Activated CD8-positive, alpha-beta T cell treated with anti-CD3 and anti-CD28 coated beads for 36 hours (primary cell): ENCODE results near the gene LEF1. TPM values are rescaled to one million over a fixed set of nuclear protein-coding genes. Genes with fewer than 3 reads are reported as not detected.

ENCODE experiments used
- ATAC-seq: fragments of 200-7000 bp; cut with Tn5 transposase; one replicate; pipeline ENCODE4 v1.10.0; 2021; ENCODE audit warnings: mild to moderate bottlenecking, moderate library complexity
- CTCF ChIA-PET: fragments of 350-600 bp; sonication (Branson Sonifier 250); formaldehyde crosslinking; loops from one replicate; lab custom pipeline; 2021; ENCODE audit warnings: antibody characterized with exemption; lab: Charles Lee
- POLR2A ChIA-PET: fragments of 350-600 bp; sonication (Branson Sonifier 250); formaldehyde crosslinking; loops from one replicate; lab custom pipeline; 2021; ENCODE audit warnings: antibody characterized with exemption; lab: Charles Lee
- DNase-seq: peaks from one replicate; pipeline ENCODE4 v3.0.0-alpha.2; 2020
- H3K27ac Mint-ChIP-seq: one replicate; pipeline ENCODE4 v1.8.0; 2021; ENCODE audit warnings: mild to moderate bottlenecking, mixed read lengths
- H3K27me3 Mint-ChIP-seq: one replicate; pipeline ENCODE4 v1.8.0; 2021; ENCODE audit warnings: mixed read lengths
- H3K36me3 Mint-ChIP-seq: one replicate; pipeline ENCODE4 v1.8.0; 2021; ENCODE audit warnings: low read depth, mixed read lengths
- H3K4me1 Mint-ChIP-seq: one replicate; pipeline ENCODE4 v1.8.0; 2021; ENCODE audit warnings: low read depth, mixed read lengths
- H3K4me3 Mint-ChIP-seq: one replicate; pipeline ENCODE4 v1.8.0; 2021; ENCODE audit warnings: mild to moderate bottlenecking, moderate library complexity, mixed read lengths
- H3K9me3 Mint-ChIP-seq: one replicate; pipeline ENCODE4 v1.8.0; 2021; ENCODE audit warnings: mixed read lengths
- intact Hi-C: fragments of 100-400 bp; cut with micrococcal nuclease; formaldehyde crosslinking; loops from one replicate; pipeline ENCODE4 v1.10.0; 2022
- total RNA-seq, 2 experiments: library from RNA; stranded (reverse); gene quantifications; one replicate each; pipeline ENCODE4 v1.2.3, GENCODE V29; 2021
- TF ChIP-seq, protein P1 (sequence below): fragments of 200-600 bp; IDR thresholded peaks from one replicate; pipeline ENCODE4 v1.8.0; 2022; ENCODE audit warnings: antibody characterized with exemption, mild to moderate bottlenecking

Gene LEF1
- total RNA-seq, 2 experiments from 2014 or later = 178 to 182 TPM

DNA sequence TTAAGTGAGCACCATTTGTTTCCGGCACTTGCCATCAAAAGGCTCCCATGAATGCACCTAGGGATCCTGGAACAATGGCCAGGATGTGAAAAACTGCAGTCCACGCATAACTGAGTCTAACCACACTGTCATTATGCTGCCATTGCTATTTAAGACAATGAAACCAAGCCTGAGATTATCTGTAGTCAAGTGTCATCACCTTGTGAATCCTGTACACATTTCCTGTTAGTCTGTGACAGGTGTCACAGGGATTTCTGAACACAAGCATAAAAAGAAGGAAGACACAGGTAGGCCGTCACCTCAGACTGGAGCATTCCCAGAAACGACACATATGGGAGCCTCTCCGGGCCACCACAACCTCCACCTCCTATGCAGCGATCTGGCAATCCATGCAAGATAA is 112.3 kb downstream of the LEF1 start:
- H3K36me3 Mint-ChIP-seq = peaks cover 42% of the 10 kb centered on the region

GRCh38 chr4:108055787-108056186 is 112.9 kb downstream of the LEF1 start:
- H3K9me3 Mint-ChIP-seq = no peaks in the 10 kb centered on the region
- H3K4me3 Mint-ChIP-seq = no peak overlapping the region
- peaks cover 44% of the 10 kb centered on the region for H3K36me3 Mint-ChIP-seq
- H3K4me1 Mint-ChIP-seq = peaks cover 87% of the 10 kb centered on the region
- H3K27me3 Mint-ChIP-seq = no peaks in the 10 kb centered on the region
- no peak for DNase-seq
- peak overlapping the region; percentile 79 for H3K27ac Mint-ChIP-seq
- TF ChIP-seq, protein P1, sequence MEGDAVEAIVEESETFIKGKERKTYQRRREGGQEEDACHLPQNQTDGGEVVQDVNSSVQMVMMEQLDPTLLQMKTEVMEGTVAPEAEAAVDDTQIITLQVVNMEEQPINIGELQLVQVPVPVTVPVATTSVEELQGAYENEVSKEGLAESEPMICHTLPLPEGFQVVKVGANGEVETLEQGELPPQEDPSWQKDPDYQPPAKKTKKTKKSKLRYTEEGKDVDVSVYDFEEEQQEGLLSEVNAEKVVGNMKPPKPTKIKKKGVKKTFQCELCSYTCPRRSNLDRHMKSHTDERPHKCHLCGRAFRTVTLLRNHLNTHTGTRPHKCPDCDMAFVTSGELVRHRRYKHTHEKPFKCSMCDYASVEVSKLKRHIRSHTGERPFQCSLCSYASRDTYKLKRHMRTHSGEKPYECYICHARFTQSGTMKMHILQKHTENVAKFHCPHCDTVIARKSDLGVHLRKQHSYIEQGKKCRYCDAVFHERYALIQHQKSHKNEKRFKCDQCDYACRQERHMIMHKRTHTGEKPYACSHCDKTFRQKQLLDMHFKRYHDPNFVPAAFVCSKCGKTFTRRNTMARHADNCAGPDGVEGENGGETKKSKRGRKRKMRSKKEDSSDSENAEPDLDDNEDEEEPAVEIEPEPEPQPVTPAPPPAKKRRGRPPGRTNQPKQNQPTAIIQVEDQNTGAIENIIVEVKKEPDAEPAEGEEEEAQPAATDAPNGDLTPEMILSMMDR = no peak
- intact Hi-C loops = no loop called here
- POLR2A ChIA-PET = interaction anchor here (1.1 to 1.7 kb wide), 2 partner anchors 9 to 10 kb away, joined by 3 to 4 read pairs; no protein-coding TSS in a partner anchor
- ATAC-seq = no peak
- CTCF ChIA-PET = interaction anchor here (1.1 to 3.0 kb wide), 5 partner anchors 30 to 517 kb away, joined by 3 to 9 read pairs (median 4); partner anchors contain the start of gene LEF1

More for the DNA sequence above, 112.3 kb downstream of the LEF1 start:
- H3K4me3 Mint-ChIP-seq = no peak overlapping the region
- TF ChIP-seq, protein P1 = no peak
- no peak for ATAC-seq
- H3K27ac Mint-ChIP-seq = peak overlapping the region; percentile 79
- POLR2A ChIA-PET = interaction anchor here (1.7 kb wide), 1 partner anchor 8 kb away, joined by 4 read pairs; no protein-coding TSS in a partner anchor
- CTCF ChIA-PET = interaction anchor here (1.8 to 2.0 kb wide), 2 partner anchors 38 to 516 kb away, joined by 4 to 6 read pairs; no protein-coding TSS in a partner anchor
- no peak for DNase-seq
- H3K27me3 Mint-ChIP-seq = no peaks in the 10 kb centered on the region
- H3K4me1 Mint-ChIP-seq = peaks cover 86% of the 10 kb centered on the region
- no peaks in the 10 kb centered on the region for H3K9me3 Mint-ChIP-seq
- intact Hi-C loops = no loop called here

DNA sequence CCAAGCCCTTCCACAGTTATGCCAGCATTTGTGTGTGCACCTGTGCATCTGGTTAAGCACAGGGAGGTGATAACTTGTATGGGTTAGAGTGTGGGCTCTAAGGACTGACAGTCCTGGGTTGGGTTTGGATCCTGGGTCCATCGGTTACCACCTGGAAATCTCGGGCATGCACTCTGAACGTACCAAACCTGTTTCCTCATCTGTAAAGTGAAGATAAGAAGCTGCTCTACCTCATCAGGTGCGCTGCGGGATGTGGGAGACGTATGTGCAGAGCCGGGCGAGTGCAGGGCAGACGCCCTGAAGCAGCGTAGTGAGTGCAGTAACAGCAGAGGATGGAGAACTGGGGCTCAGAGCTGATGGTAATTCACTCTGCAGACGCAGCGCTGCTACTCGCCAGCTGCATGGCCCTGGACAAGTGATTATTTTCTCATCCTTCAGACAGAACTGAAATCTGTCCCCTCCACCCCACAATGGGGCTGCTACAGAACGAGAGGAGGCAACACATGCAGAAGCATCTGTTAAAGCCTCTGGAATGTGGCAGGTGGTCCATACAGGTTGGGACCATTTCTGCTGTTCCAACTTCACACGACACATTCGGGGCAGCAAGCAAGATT is 114.6 kb downstream of the LEF1 start:
- no peak for ATAC-seq
- H3K9me3 Mint-ChIP-seq = no peaks in the 10 kb centered on the region
- peaks cover 46% of the 10 kb centered on the region for H3K36me3 Mint-ChIP-seq
- DNase-seq = no peak
- TF ChIP-seq, protein P1 = no peak
- CTCF ChIA-PET = interaction anchor here (0.8 to 3.0 kb wide), 9 partner anchors 9 to 458 kb away, joined by 3 to 11 read pairs (median 3); no protein-coding TSS in a partner anchor
- no peak overlapping the region for H3K4me3 Mint-ChIP-seq
- H3K27me3 Mint-ChIP-seq = no peaks in the 10 kb centered on the region
- peaks cover 89% of the 10 kb centered on the region for H3K4me1 Mint-ChIP-seq
- H3K27ac Mint-ChIP-seq = peak overlapping the region; percentile 98
- intact Hi-C loops = no loop called here
- POLR2A ChIA-PET = interaction anchor here (1.2 to 2.6 kb wide), 4 partner anchors 17 to 62 kb away, joined by 4 to 10 read pairs (median 8); no protein-coding TSS in a partner anchor

DNA sequence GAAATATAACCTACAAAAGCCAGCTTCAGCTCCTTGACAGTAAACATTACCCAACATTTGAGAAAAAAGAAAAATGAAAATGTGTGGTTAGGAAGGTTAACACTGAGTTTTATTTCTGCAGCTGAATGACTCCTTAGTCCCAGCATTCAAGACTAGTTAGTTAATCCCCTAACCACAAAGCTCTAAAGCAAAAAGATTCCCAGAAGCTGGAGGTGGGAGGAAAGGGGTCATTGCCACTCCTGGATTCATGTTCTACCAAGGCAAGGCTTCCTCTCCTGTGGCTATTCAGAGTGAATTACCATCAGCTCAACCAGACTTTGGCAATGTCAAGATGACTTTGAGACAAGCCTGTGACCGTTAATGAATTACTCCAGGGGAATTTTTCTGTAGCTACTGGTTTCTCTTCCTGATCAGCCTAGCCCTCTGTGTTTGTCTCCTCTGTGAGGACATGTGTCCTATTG is 115.5 kb downstream of the LEF1 start:
- DNase-seq = no peak
- TF ChIP-seq, protein P1 = no peak
- Mint-ChIP-seq H3K9me3 (no peaks in the 10 kb centered on the region), H3K27me3 (no peaks in the 10 kb centered on the region), H3K27ac (peak overlapping the region; percentile 98), H3K4me3 (no peak overlapping the region), H3K36me3 (peaks cover 54% of the 10 kb centered on the region), H3K4me1 (peaks cover 87% of the 10 kb centered on the region)
- CTCF ChIA-PET = interaction anchor here (1.1 to 3.0 kb wide), 8 partner anchors 8 to 47 kb away, joined by 3 to 11 read pairs (median 6); no protein-coding TSS in a partner anchor
- no peak for ATAC-seq
- POLR2A ChIA-PET = interaction anchor here (0.7 to 2.6 kb wide), 7 partner anchors 9 to 86 kb away, joined by 3 to 10 read pairs (median 4); no protein-coding TSS in a partner anchor
- intact Hi-C loops = no loop called here
